ENCODE results near the gene PPIL3. TPM values are rescaled to one million over a fixed set of nuclear protein-coding genes. Genes with fewer than 3 reads are reported as not detected.

The PPIL3 gene
- total RNA-seq (47.1 TPM), polyA plus RNA-seq (32.6 TPM)
- long read RNA-seq, donor 1, partial matches to known transcripts = 0 of 3 reads
- long read RNA-seq, donor 1, other reads (novel, unspliced or antisense) = 0 of 3 reads
- long read RNA-seq, donor 2, transcript PPIL3-209 (3 exons, 589 nt) = major isoform, 6 of 80 reads
- long read RNA-seq, donor 2, partial matches to known transcripts = 59 of 80 reads
- long read RNA-seq, donor 2, other reads (novel, unspliced or antisense) = 11 of 80 reads
- long read RNA-seq, donor 3, partial matches to known transcripts = 0 of 7 reads
- long read RNA-seq, donor 3, other reads (novel, unspliced or antisense) = 0 of 7 reads
- long read RNA-seq, donor 4, partial matches to known transcripts = 0 of 6 reads
- long read RNA-seq, donor 4, other reads (novel, unspliced or antisense) = 0 of 6 reads
- long read RNA-seq, donor 5, transcript PPIL3-202 (7 exons, 1,194 nt) = major isoform, 12 of 113 reads
- long read RNA-seq, donor 5, transcript PPIL3-210 (6 exons, 1,222 nt) = minor isoform, 6 of 113 reads
- long read RNA-seq, donor 5, transcript PPIL3-209 (3 exons, 589 nt) = minor isoform, 5 of 113 reads
- long read RNA-seq, donor 5, partial matches to known transcripts = 57 of 113 reads
- long read RNA-seq, donor 5, other reads (novel, unspliced or antisense) = 25 of 113 reads
- long read RNA-seq, donor 6, transcript PPIL3-209 (3 exons, 589 nt) = major isoform, 6 of 67 reads
- long read RNA-seq, donor 6, partial matches to known transcripts = 49 of 67 reads
- long read RNA-seq, donor 6, other reads (novel, unspliced or antisense) = 5 of 67 reads
- long read RNA-seq, donor 7, transcript PPIL3-201 (7 exons, 1,370 nt) = minor isoform, 8 of 30 reads
- long read RNA-seq, donor 7, transcript PPIL3-202 (7 exons, 1,194 nt) = major isoform, 9 of 30 reads
- long read RNA-seq, donor 7, partial matches to known transcripts = 0 of 30 reads
- long read RNA-seq, donor 7, other reads (novel, unspliced or antisense) = 5 of 30 reads
- long read RNA-seq, donor 8, partial matches to known transcripts = 0 of 5 reads
- long read RNA-seq, donor 8, other reads (novel, unspliced or antisense) = 0 of 5 reads
- long read RNA-seq, donor 9, transcript PPIL3-202 (7 exons, 1,194 nt) = major isoform, 7 of 57 reads
- long read RNA-seq, donor 9, transcript PPIL3-209 (3 exons, 589 nt) = minor isoform, 5 of 57 reads
- long read RNA-seq, donor 9, partial matches to known transcripts = 41 of 57 reads
- long read RNA-seq, donor 9, other reads (novel, unspliced or antisense) = 0 of 57 reads
- long read RNA-seq, donor 10, transcript PPIL3-202 (7 exons, 1,194 nt) = major isoform, 6 of 7 reads
- long read RNA-seq, donor 10, partial matches to known transcripts = 0 of 7 reads
- long read RNA-seq, donor 10, other reads (novel, unspliced or antisense) = 0 of 7 reads

DNA sequence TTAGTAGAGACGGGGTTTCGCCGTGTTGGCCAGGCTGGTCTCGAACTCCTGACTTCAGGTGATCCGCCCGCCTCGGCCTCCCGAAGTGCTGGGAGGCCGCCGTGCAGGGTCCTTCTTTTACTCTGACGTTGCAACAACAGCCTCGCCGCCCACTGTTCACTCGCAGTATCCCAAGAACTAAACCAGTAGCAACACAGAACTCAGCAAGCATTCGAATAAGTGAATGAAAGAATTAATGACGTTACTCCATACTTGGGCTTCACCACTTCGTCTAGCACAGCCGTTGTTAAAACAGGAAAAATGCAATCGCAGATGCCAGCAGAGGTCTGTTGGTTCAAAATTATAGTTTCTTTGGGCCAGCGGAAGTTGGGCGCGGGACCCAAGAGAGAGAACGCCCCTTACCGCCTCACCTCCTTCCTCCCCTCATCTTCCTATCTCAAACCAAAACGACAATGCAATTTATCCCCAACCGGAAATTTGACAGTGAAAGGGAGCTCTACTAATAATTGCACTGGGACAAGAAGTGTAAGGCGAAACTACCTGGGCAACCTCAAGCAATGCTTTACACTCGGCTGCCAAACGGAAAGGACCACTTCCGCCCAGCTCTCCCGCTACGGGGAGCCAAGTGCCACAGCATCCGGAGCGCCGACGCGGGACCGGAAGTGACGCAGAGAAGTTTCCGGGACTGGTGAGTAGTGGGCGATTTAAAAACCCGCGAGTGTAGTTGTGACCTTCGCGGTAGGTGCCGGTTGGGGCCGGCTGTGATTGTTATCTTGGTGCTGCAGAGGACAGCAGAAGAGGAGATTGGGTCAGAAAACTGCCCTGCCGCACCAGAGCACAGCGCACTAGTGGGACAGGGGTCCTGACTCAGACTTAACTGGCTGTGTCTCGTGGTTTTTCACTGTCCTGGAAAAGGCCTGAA is at the start of gene PPIL3, which contains the start of gene NIF3L1:
PPIL3 (minus strand) TSS at position 374 of the 922 bp plus-strand sequence. CDS start 1,462 bp downstream, outside the sequence.
NIF3L1 (plus strand) TSS at position 668 of the 922 bp plus-strand sequence. CDS start 2,573 bp downstream, outside the sequence.
- Histone ChIP-seq H3K27me3 (ENCODE audit: control insufficient read depth in 2 of 2, insufficient read depth in 1 of 2, low read length in 1 of 2) (no peaks in the 10 kb centered on the region), H3K27ac (ENCODE audit: low read depth in 1 of 2, low read length in 1 of 2) (peak within 1 kb of the TSS; percentile 96 to 100), H3K4me1 (ENCODE audit: control insufficient read depth in 2 of 2, insufficient read depth in 2 of 2, low read length in 2 of 2) (peaks cover 8 to 25% of the 10 kb centered on the region in 2 donors), H3K9me3 (ENCODE audit: control insufficient read depth in 2 of 2, insufficient read depth in 1 of 2, low read length in 1 of 2) (no peaks in the 10 kb centered on the region), H3K36me3 (ENCODE audit: control insufficient read depth in 2 of 2, insufficient read depth in 2 of 2, low read length in 1 of 2) (peaks cover 4 to 16% of the 10 kb centered on the region in 2 donors), H3K4me3 (ENCODE audit: low read length in 2 of 2) (peak within 1 kb of the TSS; percentile 62 to 83)
- DNase-seq (ENCODE audit: low read depth in 6 of 9, low spot score in 9 of 9) = peak; percentile 93 to 99 (median 97)
- WGBS = under 1% methylated on average over 50 of the region's 50 CpGs

DNA sequence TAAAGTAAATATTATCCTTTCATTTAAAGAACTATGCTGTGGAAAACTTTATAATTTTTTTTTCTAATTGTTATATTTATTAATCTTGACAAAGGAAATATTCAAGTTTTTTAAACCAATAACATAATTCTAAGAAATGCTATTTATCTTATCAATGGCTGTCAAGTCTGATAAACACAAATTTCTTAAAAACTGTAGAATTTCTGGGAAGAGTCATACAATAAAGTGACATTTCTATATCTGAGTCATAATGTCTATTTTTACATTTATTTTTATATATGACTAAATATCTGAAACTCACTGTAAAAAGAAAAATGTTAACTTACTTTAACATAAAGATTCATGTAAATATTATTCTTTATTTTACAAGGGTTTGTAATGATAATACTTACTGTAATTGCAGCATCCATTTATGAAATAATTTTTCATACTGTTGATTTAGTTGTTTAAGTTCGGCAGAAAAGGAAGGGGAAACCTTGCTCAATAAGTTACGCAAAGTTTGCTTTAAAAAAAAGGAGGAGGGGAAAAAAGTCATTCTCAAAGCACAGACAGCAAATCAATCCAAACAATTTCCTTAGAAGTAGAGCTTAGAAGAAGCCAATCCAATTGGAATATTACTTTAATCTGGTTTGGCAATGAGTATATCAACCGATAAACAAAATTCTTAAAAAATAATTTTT is 42.2 kb upstream of the PPIL3 start:
- Histone ChIP-seq H3K9me3 (ENCODE audit: control insufficient read depth in 2 of 2, insufficient read depth in 1 of 2, low read length in 1 of 2) (no peaks in the 10 kb centered on the region), H3K4me1 (ENCODE audit: control insufficient read depth in 2 of 2, insufficient read depth in 2 of 2, low read length in 2 of 2) (no peaks in the 10 kb centered on the region), H3K4me3 (ENCODE audit: low read length in 2 of 2) (no peak overlapping the region), H3K36me3 (ENCODE audit: control insufficient read depth in 2 of 2, insufficient read depth in 2 of 2, low read length in 1 of 2) (peaks cover 29 to 60% of the 10 kb centered on the region in 2 donors), H3K27me3 (ENCODE audit: control insufficient read depth in 2 of 2, insufficient read depth in 1 of 2, low read length in 1 of 2) (no peaks in the 10 kb centered on the region), H3K27ac (ENCODE audit: low read depth in 1 of 2, low read length in 1 of 2) (no peak overlapping the region)
- 97% methylated on average over 3 of the region's 3 CpGs for WGBS
- no peak for DNase-seq (ENCODE audit: low read depth in 6 of 9, low spot score in 9 of 9)

DNA sequence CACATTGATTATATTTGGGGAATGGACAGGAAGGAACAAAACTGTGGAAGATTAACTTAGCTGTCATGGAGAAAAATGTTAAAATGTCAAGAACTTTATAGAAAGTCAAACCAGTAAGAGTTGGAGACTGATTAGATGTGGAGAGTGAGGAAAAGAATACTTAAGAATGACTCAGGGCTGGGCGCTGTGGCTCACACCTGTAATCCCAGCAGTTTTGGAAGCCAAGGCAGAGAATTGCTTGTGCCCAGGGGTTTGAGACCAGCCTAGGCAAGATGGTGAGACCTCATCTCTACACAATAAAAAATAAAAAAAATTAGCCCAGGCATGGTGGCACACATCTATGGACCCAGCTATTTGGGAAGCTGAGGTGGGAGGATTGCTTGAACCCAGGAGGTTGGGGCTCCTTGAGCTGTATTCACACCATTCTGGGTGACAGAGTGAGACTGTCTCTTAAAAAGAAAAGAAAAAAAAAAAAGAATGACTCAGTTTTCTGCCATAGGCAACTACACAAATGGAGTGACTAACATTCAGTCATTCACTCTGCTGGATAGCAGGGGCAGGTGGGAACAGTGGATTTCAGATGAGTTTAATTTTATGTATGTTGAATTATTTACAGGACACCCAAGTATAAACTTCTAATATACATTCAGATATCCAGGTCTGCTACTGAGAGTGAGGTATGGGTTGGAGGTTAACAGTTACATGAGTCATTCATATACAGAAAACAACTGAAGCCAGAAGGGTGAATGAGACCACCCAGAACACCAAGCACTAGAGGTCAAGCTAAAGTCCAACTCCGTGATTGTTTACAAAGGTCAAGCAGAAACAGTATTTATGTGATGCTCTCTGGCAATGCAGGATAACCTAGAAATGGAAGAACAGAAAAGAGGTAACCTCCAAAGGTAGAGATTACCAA is 40.7 kb upstream of the PPIL3 start:
- Histone ChIP-seq H3K27ac (ENCODE audit: low read depth in 1 of 2, low read length in 1 of 2) (no peak overlapping the region), H3K9me3 (ENCODE audit: control insufficient read depth in 2 of 2, insufficient read depth in 1 of 2, low read length in 1 of 2) (no peaks in the 10 kb centered on the region), H3K36me3 (ENCODE audit: control insufficient read depth in 2 of 2, insufficient read depth in 2 of 2, low read length in 1 of 2) (peaks cover 24 to 56% of the 10 kb centered on the region in 2 donors), H3K4me3 (ENCODE audit: low read length in 2 of 2) (no peak overlapping the region), H3K27me3 (ENCODE audit: control insufficient read depth in 2 of 2, insufficient read depth in 1 of 2, low read length in 1 of 2) (no peaks in the 10 kb centered on the region), H3K4me1 (ENCODE audit: control insufficient read depth in 2 of 2, insufficient read depth in 2 of 2, low read length in 2 of 2) (no peaks in the 10 kb centered on the region)
- WGBS = 99% methylated on average over 2 of the region's 2 CpGs
- no peak for DNase-seq (ENCODE audit: low read depth in 6 of 9, low spot score in 9 of 9)

DNA sequence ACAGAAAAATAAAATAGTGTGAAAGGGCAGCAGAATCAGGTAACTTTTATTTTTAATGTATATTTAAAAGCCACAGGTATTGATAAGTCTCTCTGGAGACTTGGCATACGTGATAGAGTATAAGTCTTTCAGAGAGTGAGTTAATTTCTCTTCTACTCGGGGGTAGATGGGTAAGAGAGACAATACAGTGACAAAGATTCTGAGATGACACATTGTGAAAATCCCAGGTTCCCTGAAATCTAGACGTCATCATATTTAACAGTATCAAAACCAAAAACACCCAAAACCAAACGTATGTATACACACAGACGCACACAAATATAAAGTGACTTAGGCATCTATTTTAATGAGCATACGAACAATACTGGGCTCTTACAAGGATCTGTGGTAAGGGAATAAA is 33.6 kb upstream of the PPIL3 start:
- Histone ChIP-seq H3K36me3 (ENCODE audit: control insufficient read depth in 2 of 2, insufficient read depth in 2 of 2, low read length in 1 of 2) (peaks cover 24 to 66% of the 10 kb centered on the region in 2 donors), H3K9me3 (ENCODE audit: control insufficient read depth in 2 of 2, insufficient read depth in 1 of 2, low read length in 1 of 2) (no peaks in the 10 kb centered on the region), H3K27ac (ENCODE audit: low read depth in 1 of 2, low read length in 1 of 2) (no peak overlapping the region), H3K4me3 (ENCODE audit: low read length in 2 of 2) (no peak overlapping the region), H3K4me1 (ENCODE audit: control insufficient read depth in 2 of 2, insufficient read depth in 2 of 2, low read length in 2 of 2) (no peaks in the 10 kb centered on the region), H3K27me3 (ENCODE audit: control insufficient read depth in 2 of 2, insufficient read depth in 1 of 2, low read length in 1 of 2) (no peaks in the 10 kb centered on the region)
- 97% methylated on average over 6 of the region's 6 CpGs for WGBS
- no peak for DNase-seq (ENCODE audit: low read depth in 6 of 9, low spot score in 9 of 9)

DNA sequence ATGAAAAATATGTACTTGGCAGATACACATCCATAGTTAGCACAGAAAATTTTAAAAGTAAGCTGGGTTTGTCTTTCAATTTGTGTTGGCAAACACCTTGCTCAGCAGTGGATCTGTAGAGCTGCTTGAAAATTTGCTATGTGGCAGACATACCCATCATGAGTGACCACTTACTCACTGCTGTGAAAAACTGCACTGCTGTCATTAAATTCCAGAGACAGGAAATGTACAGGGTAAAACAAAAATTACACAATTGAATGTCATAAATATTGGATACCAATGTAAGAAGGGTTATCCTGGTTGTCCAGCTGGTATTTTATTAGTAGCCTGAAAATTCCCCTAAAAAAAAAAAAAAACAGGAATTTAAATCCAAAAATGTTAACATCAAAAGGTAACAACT is 24.8 kb upstream of the PPIL3 start:
- no peak for DNase-seq (ENCODE audit: low read depth in 6 of 9, low spot score in 9 of 9)
- H3K27ac ChIP-seq (ENCODE audit: low read depth in 1 of 2, low read length in 1 of 2) = no peak overlapping the region
- no peaks in the 10 kb centered on the region for H3K4me1 ChIP-seq (ENCODE audit: control insufficient read depth in 2 of 2, insufficient read depth in 2 of 2, low read length in 2 of 2)
- no peaks in the 10 kb centered on the region for H3K9me3 ChIP-seq (ENCODE audit: control insufficient read depth in 2 of 2, insufficient read depth in 1 of 2, low read length in 1 of 2)
- no peak overlapping the region for H3K4me3 ChIP-seq (ENCODE audit: low read length in 2 of 2)
- H3K27me3 ChIP-seq (ENCODE audit: control insufficient read depth in 2 of 2, insufficient read depth in 1 of 2, low read length in 1 of 2) = no peaks in the 10 kb centered on the region
- H3K36me3 ChIP-seq (ENCODE audit: control insufficient read depth in 2 of 2, insufficient read depth in 2 of 2, low read length in 1 of 2) = peaks cover 37 to 74% of the 10 kb centered on the region in 2 donors

DNA sequence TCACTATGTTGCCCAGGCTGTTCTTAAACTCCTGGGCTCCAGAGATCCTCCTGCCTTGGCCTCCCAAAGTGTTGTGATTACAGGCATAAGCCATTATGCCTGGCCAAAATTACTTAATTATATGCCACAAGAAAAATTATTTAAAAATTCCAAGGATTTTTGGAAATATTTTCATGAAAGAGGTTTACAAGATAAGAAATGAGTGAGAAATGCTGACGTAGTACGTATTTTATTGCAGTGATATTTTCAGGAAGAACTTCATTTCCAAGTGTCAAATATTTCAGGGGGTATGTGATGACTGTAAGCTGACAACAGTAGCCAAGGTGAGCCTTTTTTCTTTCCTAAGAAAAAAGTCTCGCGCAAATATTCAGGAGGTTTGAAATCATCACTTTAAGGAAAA is 21.1 kb upstream of the PPIL3 start:
- Histone ChIP-seq H3K36me3 (ENCODE audit: control insufficient read depth in 2 of 2, insufficient read depth in 2 of 2, low read length in 1 of 2) (peaks cover 29 to 75% of the 10 kb centered on the region in 2 donors), H3K4me3 (ENCODE audit: low read length in 2 of 2) (no peak overlapping the region), H3K9me3 (ENCODE audit: control insufficient read depth in 2 of 2, insufficient read depth in 1 of 2, low read length in 1 of 2) (no peaks in the 10 kb centered on the region), H3K4me1 (ENCODE audit: control insufficient read depth in 2 of 2, insufficient read depth in 2 of 2, low read length in 2 of 2) (no peaks in the 10 kb centered on the region), H3K27ac (ENCODE audit: low read depth in 1 of 2, low read length in 1 of 2) (no peak overlapping the region), H3K27me3 (ENCODE audit: control insufficient read depth in 2 of 2, insufficient read depth in 1 of 2, low read length in 1 of 2) (no peaks in the 10 kb centered on the region)
- no peak for DNase-seq (ENCODE audit: low read depth in 6 of 9, low spot score in 9 of 9)
- WGBS = 98% methylated on average over 4 of the region's 4 CpGs

DNA sequence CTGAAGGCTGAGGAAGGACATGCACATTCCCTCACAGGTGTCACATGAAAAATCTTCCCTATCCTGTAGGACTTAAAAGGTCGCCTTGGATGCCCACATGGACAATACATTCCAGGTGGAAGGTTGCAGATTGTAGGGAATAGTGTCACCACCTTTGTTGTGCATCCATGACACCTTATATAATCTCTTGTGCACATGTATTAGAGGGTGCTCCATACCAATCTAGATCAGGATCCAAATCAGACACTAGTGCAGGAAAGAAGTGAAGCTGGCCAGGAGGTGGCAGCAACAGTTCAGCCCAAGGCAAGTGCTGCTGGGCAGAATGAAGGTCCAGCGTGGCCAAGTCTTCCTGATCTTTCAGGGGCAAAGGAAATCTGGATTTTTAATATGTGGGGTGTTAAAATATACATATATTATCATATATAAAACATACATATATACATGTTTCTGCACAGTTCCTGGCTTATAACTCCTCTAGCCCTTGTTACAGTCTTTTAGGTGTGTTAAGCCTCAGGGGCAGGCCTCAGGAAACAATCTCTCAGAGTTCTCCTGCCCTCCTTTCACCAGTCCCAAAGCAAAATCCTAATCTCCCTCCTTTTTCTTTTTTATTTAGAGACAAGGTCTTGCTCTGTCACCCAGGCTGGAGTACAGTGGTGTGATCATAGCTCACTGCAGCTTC is 16.9 kb upstream of the PPIL3 start:
- no peak overlapping the region for H3K27ac ChIP-seq (ENCODE audit: low read depth in 1 of 2, low read length in 1 of 2)
- no peaks in the 10 kb centered on the region for H3K4me1 ChIP-seq (ENCODE audit: control insufficient read depth in 2 of 2, insufficient read depth in 2 of 2, low read length in 2 of 2)
- H3K9me3 ChIP-seq (ENCODE audit: control insufficient read depth in 2 of 2, insufficient read depth in 1 of 2, low read length in 1 of 2) = no peaks in the 10 kb centered on the region
- WGBS = 80% methylated on average over 2 of the region's 2 CpGs
- no peak overlapping the region for H3K4me3 ChIP-seq (ENCODE audit: low read length in 2 of 2)
- H3K27me3 ChIP-seq (ENCODE audit: control insufficient read depth in 2 of 2, insufficient read depth in 1 of 2, low read length in 1 of 2) = no peaks in the 10 kb centered on the region
- peaks cover 16 to 67% of the 10 kb centered on the region in 2 donors for H3K36me3 ChIP-seq (ENCODE audit: control insufficient read depth in 2 of 2, insufficient read depth in 2 of 2, low read length in 1 of 2)
- DNase-seq (ENCODE audit: low read depth in 6 of 9, low spot score in 9 of 9) = peak in 7 of 9 donors; percentile 14 to 67 (median 36)

Measured in thymus (tissue), 14 donors.